HG03066 (cell line): ENCODE data around the gene RABGAP1L.
A peak's percentile ranks its signal among the peaks of the same experiment; 100 is the strongest.
"Not testable (repeated sequence)": the region's sequence is repeated elsewhere in the genome, so short reads cannot be mapped to it uniquely, and the experiment has no call there.

Experiments used
- ATAC-seq: cut with Tn5 transposase; IDR thresholded peaks from one replicate; pipeline ENCODE4 v1.9.1; 2021; ENCODE audit warnings: low read depth; ENCODE audit not compliant: unreplicated experiment

The RABGAP1L gene

DNA sequence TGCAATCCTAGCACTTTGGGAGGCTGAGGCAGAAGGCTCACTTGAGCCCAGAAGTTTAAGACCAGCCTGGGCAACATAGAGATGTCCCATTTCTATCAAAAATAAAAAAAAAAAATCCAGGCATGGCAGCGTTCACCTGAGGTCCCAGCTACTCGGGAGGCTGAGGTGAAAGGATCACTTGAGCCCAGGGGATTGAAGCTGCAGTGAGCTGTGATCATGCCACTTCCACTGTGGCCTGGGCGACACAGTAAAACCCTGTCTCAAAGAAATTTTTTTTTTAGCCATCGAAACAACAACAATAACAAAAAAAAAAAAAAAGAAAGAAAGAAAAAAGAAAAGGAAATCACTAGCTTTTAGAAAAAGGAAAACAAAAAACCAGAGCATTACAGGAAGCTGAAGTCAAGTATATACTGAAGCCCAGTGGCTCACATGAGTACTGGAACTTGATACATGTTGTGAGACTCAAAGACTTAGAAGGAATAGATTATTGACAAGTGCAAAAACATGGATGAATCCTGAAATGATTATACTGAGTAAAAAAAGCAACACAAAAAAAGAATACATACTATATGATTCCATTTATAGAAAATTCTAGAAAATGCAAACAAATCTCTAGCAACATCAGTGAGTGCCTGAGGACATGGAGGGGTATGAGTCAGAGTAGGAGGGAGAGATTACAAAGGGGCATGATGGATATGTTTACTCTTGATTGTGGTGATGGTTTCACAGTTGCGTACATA lies 6.1 kb upstream of the RABGAP1L start:
- no peak for ATAC-seq

DNA sequence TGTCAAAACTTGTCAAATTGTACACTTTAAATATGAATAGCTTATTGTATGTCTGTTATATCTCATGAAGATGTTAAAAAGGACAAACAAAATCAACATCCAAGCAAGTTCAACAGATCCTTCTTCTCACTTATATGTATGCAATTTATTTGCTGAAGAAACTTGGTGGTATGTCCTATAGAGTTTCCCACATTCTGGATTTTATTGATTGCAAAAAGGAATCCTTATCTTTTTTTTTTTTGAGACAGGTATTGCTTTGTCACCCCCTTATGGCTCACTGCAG lies 5.6 kb upstream of the RABGAP1L start:
- no peak for ATAC-seq

DNA sequence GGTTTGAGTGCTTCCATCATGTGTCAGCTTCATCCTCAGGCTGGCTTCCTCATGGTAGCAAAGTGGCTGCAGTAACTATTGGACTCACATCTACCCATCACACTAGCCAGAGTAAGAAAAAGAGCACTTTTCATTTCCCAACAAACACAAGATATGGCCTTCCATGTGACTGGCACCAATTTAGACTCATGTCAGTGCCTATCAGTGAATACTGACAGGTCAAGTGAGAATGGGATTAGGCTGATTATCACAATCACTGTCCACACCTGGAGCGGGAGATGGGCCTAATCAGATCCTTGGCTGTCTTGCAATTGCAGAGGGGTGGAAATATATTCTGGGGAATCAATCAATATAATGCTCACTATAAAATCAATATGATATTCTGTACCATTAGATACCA lies 2.9 kb upstream of the RABGAP1L start:
- ATAC-seq: no peak

DNA sequence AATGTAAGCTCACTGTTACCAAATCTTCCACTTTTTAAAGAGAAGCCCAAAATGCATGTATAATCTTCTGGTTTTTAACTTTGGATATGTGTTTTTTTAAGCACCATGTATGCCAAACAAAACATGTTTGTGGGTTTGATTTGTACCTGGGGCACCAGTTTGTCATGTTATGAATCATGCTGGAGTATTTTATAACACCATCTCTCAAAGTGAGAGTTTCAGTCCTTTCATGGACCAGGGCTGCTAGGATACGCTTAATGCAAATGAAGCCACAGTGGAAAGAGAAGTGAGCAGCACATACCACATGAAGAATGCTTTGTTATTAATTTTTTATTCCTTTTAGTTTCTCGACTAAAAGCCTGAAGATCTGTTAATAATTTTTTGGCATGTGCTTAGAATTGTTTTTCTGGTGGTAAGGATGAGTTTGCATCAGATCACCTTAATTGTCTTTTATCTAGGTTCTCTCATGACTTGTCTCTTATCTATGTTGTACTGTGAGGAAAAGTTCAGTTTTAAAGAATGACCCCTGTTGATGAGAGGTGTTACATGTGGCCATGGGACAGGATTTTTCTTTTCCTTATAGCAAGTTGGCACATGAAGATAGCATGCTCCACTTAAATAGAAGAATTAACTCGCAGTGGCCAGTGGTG lies 2.0 kb upstream of the RABGAP1L start:
- peak; percentile 43 for ATAC-seq

DNA sequence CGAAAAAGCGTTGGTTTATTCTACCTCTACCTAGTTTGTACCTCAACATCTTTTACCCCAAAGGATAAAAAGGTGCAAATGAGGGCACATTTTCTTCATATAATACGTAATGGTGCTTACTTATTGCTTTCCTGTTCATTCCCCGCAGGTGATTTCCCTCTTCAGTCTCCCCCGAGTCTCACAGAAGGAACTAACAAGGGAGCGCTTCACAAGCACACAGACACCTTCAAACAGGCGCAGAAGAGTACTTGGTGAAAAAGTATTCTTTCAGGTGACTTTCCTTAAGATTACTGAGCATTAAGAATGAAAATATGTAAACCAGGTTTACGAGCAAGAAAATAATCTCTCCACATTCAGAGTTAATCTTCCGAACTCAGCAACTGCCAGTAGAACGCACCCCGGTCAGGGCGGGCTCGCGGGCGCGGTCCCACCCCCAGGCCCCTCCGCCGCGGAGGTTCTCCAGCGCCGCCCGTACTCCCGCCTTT lies 511 bp upstream of the RABGAP1L start:
- no peak for ATAC-seq

DNA sequence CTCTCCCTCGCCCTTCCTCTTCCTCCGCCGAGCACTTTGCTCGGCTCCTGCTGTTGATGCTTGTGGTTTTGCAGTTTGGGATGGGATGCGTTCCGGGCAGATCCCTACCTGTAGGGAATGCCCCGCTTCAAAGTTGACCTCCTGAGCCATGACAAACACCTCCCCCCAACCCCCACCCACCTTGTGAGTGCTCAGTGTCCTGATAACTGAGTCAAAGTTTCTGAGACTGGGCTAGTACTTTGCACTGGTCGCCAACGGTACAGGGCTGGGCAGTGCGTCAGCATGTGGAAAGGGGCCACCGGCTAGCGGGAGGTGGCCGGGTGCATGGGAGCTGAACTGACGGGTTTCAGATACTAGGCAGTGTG lies 771 bp downstream of the RABGAP1L start:
- peak; percentile 19 for ATAC-seq

DNA sequence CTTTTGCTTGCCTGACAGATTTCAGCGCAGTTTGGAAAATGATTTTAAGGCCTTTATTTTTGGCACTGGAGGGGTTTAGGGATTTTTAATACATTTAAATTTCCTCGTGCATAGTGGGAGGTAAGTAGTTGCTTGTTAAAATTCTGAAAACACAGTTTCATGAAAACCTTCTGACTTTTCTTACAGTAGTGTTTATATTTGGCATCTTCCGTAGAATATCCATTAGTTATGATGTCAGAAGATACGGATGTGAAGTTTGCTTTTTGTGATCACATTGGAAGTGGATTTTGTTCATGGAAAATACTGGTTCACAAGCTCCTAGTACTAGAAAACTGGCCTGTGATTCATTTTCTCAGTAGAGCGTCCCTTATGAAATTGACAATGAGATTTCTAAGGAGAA lies 1.3 kb downstream of the RABGAP1L start:
- ATAC-seq: no peak

DNA sequence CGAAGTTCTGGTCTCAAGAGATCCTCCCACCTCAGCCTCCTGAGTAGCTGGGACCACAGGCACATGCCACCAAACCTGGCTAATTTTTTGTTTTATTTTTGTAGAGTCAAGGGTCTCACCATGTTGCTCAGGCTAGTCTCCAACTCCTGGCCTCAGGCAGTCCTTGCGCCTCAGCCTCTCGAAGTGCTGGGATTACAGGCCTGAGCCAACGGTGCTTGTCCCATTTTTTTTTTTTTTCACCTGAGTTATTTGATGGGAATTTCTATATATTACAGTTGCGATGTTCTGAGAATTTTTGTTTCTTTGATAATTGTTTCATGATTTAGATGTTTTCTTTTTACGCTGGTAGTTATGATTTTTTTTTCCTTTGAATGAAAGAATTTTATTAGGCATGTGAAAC lies 2.5 kb downstream of the RABGAP1L start:
- no peak for ATAC-seq

DNA sequence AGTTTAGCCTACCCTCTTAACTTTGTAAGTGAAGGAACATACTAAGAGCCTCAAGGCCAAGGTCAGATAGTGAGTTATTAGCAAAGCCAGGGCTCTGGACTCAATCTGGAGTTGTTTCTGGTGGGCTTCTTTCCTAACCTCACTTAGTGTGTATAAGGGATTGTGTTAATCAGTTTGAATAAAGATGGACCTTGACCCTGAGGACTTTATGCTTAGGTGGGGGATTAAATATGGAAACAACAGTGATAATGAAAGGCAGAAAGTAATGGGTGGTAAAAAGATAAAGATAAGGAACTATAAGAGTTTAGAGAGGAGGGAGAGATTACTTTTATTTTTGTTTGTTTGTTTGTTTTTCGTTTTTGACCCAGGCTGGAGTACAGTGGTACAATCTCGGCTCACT lies 5.5 kb downstream of the RABGAP1L start:
- no peak for ATAC-seq

DNA sequence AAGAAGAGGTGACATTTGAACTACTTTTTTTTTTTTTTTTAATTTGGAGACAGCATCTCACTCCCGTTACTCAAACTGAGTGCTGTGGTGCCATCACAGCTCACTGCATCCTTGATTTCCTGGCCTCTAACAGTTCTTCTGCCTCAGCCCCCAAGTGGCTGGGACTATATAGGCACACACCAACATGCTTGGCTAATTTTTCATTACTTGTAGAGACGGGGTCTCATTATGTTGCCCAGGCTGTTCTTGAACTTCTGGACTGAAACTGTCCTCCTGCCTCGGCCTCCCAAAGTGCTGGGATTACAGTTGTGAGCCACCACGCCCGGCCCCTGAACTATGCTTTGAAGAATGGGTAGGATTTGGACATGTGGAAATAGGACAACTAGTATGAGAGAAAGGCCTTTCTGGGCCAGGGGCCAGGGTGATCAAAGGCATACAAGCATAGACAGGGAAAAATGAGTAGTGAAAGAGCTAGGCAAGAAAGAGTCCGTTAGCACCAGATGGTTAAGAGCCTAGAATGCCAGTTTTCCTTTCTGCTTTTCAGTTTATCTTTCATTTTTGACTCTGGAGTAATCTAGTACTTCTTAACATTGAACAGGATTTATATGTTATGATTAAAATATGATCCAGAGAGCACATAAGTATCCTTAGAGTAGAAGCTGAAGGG lies 6.3 kb downstream of the RABGAP1L start:
- no peak for ATAC-seq

DNA sequence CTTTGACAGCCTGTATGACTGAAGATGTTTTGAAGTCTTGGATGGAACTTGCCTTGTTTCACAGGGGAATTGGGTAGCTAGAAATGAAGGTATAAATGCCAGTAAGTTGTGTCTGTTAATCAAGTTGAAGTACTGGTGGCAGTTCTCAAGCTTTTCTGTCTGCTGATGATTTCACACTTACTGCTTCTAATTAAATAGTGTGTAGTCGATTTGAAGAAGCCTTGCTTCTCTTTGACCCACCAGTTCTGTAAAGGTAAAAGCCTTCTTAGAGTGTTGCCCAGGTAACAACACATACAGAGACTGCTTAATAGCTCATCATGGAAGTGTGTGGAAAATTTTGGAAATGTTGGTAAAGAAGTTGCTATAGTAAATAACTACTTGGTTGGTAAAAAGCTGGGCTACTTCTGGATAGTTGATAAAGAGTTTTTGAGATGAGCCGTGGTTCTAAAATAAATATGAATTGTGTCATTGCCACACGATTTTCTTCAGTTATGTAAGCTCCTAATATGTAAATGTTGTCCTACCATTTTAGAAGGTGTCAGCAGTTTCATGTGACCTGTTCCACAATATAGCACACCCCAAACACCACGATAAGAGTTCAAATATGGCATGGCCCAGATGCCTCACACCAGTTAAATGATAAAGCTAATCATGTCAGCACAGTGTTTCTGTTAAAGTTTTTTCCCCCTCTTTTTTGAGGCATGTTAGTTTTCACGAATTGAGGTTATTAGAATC lies 7.4 kb downstream of the RABGAP1L start:
- no peak for ATAC-seq

DNA sequence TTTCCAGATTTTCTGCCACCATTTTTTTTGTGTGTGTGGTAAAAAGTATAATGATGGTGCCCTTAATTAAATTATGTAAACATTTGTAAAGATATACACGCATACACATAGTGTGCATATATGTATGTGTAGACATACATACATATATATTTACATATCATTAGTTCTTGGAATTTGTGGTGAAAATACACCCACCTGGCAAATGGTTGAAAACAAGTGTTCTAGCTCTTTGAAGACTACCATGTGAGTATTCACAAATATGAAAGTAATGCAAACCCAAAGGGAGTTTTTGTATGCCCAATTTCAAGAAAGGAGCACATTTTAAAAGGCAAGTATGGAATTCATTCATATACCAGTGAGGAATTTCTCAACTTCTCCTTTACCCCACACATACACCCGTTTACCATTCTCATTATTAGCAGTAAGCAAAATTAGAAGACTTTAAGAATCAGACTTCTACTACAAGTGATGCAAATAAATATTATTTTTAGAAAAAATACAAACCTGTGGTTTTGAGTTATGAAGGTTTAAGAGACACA lies 8.0 kb downstream of the RABGAP1L start:
- ATAC-seq: no peak

DNA sequence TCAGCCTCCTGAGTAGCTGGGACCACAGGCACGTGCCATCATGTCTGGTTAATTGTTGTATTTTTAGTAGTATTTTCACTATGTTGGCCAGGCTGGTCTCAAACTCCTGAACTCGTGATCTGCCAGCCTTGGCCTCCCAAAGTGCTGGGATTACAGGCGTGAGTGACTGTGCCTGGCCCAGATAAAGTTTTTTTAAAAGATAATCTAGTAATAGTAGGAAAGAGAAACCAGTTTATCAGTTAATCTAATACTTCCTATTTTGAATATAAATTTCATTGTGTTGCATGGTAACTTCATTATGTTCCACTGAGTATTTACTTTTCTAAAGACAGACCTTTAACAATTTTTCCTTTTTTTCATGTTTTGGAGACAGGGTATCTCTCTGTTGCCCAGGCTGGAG lies 10.0 kb downstream of the RABGAP1L start:
- no peak for ATAC-seq

DNA sequence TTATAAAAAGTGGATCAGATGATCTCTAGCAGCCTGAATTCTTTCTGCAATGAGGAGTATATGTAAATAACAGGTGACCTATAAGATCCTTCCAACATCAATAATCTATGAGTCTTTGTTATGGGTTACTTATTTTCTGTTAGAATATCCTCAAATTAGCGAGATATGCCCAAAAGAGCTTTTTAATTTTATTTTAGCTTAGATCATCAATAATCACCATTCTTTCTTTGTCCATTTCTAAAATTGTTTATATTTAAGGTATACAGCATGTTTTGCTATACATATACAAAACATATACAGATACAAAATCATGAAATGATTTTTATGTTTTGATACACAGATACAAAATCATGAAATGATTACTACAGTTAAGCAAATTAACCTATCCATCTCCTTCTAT lies 11.8 kb downstream of the RABGAP1L start:
- no peak for ATAC-seq

DNA sequence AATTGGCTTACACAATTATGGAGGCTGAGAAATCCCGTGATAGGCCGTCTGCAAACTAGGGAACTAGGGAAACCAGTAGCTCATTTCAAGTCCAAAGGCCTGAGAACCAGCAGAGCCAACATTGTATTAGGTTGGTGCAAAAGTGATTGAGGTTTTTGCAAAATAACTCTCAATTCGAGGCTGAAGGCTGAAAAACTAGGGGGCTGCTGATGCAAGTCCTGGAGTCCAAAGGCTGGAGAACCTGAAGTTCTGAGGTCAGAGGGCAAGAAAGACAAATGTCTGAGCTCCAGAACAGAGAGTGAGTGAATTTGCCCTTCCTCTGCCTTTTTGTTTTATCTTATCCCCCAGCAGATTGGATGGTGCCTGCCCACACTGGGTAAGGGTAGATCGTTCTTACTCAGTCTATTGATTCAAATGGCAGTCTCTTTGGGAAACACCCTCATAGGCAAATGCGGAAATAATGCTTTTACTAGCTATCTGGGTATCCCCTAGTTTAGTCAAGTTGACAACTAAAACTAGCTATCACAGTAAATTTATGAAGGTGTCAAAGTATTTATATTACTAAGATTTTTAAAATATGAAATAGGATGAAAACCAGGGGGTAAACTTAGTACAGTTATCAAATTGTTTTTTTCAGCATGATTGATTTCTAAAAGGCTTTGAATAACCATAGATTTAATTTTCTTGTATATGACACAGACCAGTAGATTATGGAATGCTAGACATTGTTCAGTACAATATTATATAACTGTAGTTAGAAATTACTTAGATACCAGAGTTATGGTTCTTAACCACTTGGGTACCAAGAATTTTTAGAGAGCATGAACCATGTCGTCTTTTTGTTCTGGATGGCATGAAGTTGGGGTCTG lies 15.4 kb downstream of the RABGAP1L start:
- ATAC-seq: no peak

DNA sequence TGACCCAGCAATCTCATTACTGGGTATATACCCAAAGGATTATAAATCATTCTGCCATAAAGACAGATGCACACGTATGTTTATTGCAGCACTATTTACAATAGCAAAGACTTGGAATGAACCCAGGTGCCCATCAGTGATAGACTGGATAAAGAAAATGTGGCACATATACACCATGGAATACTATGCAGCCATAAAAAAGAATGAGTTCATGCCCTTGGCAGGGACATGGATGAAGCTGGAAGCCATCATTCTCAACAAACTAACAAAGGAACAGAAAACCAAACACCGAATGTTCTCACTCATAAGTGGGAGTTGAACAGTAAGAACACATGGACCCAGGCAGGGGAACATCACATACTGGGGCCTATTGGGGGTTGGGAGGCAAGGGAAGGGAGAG lies 19.1 kb downstream of the RABGAP1L start:
- not testable (repeated sequence) for ATAC-seq

DNA sequence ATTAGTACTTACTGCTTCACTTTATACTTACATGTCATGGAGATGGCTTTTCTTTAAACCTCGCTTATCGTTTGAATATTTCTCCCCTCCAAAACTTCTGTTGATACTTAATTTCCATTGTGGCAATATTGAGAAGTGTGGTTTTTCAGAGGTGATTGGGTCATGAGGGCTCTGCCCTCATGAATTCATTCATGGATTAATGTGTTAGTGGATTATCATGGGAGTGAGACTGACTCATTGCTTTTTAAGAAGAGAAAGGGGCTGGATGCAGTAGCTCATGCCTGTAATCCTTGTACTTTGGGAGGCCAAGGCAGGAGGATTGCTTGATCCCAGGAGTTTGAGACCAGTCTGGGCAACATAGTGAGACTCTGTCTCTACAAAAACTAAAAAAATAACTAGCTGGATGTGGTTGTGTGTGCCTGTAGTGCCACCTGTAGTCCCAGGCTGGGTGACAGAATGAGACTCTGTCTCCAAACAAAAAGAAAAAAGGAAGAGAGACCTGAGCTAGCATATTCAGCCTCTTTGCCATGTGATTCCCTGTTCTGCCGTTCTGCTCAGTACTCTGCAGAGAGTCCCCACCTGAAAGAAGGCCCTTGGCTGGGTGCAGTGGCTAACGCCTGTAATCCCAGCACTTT lies 30.2 kb downstream of the RABGAP1L start:
- no peak for ATAC-seq

DNA sequence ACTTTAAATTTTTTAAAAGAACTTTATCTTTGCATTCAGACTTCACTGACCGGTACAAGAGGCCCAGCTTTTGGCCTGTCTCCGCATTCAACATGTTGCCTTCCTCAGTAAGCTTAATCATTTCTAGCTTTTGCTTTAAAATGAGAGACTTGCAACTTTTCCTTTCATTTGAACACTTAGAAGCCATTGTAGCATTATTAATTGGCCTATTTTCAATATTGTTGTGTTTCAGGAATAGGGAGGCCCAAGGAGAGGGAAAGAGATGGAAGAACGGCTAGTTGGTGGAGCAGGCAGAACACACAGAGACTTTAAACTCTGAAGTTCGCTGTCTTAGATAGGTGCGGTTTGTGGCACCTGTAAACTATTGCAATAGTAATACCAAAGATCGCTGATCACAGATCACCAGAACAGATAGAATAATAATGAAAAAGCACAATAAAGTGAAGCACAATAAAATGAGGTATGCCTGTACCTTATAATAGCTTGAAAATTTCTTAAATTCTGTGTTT lies 31.4 kb downstream of the RABGAP1L start:
- no peak for ATAC-seq

DNA sequence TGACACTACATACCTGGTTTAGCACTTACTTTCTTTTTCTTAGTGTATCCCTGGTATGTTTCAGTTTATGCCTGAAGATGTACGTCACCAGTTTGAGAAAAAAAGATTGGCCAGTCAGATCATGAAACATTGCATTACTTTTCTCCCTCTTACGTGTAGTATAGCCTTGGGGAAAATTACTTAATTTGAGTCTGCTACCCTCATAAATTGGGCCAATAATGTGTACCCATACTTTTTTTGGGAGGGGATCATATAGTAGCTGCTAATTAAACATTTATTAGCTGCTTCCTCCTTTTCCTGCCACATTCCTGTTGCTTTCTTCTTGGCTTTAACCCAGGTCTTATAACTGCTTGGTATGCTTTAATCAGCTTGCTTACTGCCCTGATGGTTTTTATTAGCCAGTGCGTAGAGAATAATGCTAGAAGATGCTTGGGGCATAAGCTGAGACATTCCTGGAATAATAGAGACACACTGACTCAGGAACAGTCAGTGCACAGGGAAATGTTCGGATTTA lies 32.1 kb downstream of the RABGAP1L start:
- no peak for ATAC-seq
